Stimulated activated memory B cell treated with anti-CD40 and anti-IgM and Interleukin-4, amounts not matched to agents 10 μg/mL and 1 μg/mL and 100 μg/mL, for 72 hours (primary cell): Measurements from ENCODE around the gene ANKRD55.
"Not testable (repeated sequence)": the region's sequence is repeated elsewhere in the genome, so short reads cannot be mapped to it uniquely, and the experiment has no call there.

Experiments
- ATAC-seq: fragments of 150-1000 bp; cut with Tn5 transposase; 2 replicates; pipeline ENCODE4 v1.10.0; 2021
- H3K27ac Mint-ChIP-seq: one replicate; pipeline ENCODE4 v1.8.0; 2022; ENCODE audit warnings: mild to moderate bottlenecking, mixed read lengths
- H3K27me3 Mint-ChIP-seq: one replicate; pipeline ENCODE4 v1.8.0; 2022; ENCODE audit warnings: mixed read lengths
- H3K36me3 Mint-ChIP-seq: one replicate; pipeline ENCODE4 v1.8.0; 2022; ENCODE audit warnings: mixed read lengths
- H3K4me1 Mint-ChIP-seq: one replicate; pipeline ENCODE4 v1.8.0; 2022; ENCODE audit warnings: mixed read lengths
- H3K4me3 Mint-ChIP-seq: one replicate; pipeline ENCODE4 v1.8.0; 2022; ENCODE audit warnings: mild to moderate bottlenecking, moderate library complexity, mixed read lengths
- H3K9me3 Mint-ChIP-seq: one replicate; pipeline ENCODE4 v1.8.0; 2022; ENCODE audit warnings: mixed read lengths

The ANKRD55 gene

GRCh38 chr5:56175021-56175420 is 58.1 kb downstream of the ANKRD55 start:
- no peak for ATAC-seq
- Mint-ChIP-seq H3K36me3 (no peaks in the 10 kb centered on the region), H3K27ac (no peak overlapping the region), H3K9me3 (no peaks in the 10 kb centered on the region), H3K4me1 (no peaks in the 10 kb centered on the region), H3K4me3 (no peak overlapping the region), H3K27me3 (peaks cover 66% of the 10 kb centered on the region)

- H3K27ac Mint-ChIP-seq: no peak overlapping the region
- H3K4me1 Mint-ChIP-seq: no peaks in the 10 kb centered on the region
- no peak for ATAC-seq
- H3K4me3 Mint-ChIP-seq: no peak overlapping the region
- H3K27me3 Mint-ChIP-seq: peaks cover 65% of the 10 kb centered on the region
- H3K36me3 Mint-ChIP-seq: no peaks in the 10 kb centered on the region
- H3K9me3 Mint-ChIP-seq: no peaks in the 10 kb centered on the region
Measured at GRCh38 chr5:56172241-56172640, 60.9 kb downstream of the ANKRD55 start.

GRCh38 chr5:56170557-56170956 is 62.6 kb downstream of the ANKRD55 start:
- ATAC-seq: no peak
- Mint-ChIP-seq H3K9me3 (no peaks in the 10 kb centered on the region), H3K27ac (no peak overlapping the region), H3K27me3 (peaks cover 65% of the 10 kb centered on the region), H3K4me1 (no peaks in the 10 kb centered on the region), H3K36me3 (no peaks in the 10 kb centered on the region), H3K4me3 (no peak overlapping the region)

- H3K27me3 Mint-ChIP-seq: peaks cover 65% of the 10 kb centered on the region
- no peak for ATAC-seq
- H3K4me3 Mint-ChIP-seq: no peak overlapping the region
- no peak overlapping the region for H3K27ac Mint-ChIP-seq
- H3K36me3 Mint-ChIP-seq: no peaks in the 10 kb centered on the region
- H3K9me3 Mint-ChIP-seq: no peaks in the 10 kb centered on the region
- no peaks in the 10 kb centered on the region for H3K4me1 Mint-ChIP-seq
Measured at GRCh38 chr5:56169949-56170348, 63.2 kb downstream of the ANKRD55 start.

GRCh38 chr5:56169281-56169680 is 63.8 kb downstream of the ANKRD55 start:
- no peak for ATAC-seq
- H3K4me3 Mint-ChIP-seq: no peak overlapping the region
- no peaks in the 10 kb centered on the region for H3K36me3 Mint-ChIP-seq
- H3K27me3 Mint-ChIP-seq: peaks cover 65% of the 10 kb centered on the region
- no peaks in the 10 kb centered on the region for H3K9me3 Mint-ChIP-seq
- H3K4me1 Mint-ChIP-seq: no peaks in the 10 kb centered on the region
- H3K27ac Mint-ChIP-seq: no peak overlapping the region

- Mint-ChIP-seq H3K9me3 (no peaks in the 10 kb centered on the region), H3K36me3 (no peaks in the 10 kb centered on the region), H3K27me3 (peaks cover 65% of the 10 kb centered on the region), H3K4me3 (no peak overlapping the region), H3K27ac (no peak overlapping the region), H3K4me1 (no peaks in the 10 kb centered on the region)
- no peak for ATAC-seq
Measured at GRCh38 chr5:56168066-56168478, 65.1 kb downstream of the ANKRD55 start.

GRCh38 chr5:56167519-56167918 is 65.6 kb downstream of the ANKRD55 start:
- Mint-ChIP-seq H3K4me1 (no peaks in the 10 kb centered on the region), H3K36me3 (no peaks in the 10 kb centered on the region), H3K9me3 (no peaks in the 10 kb centered on the region), H3K4me3 (no peak overlapping the region), H3K27me3 (peaks cover 63% of the 10 kb centered on the region), H3K27ac (no peak overlapping the region)
- ATAC-seq: no peak

- H3K27ac Mint-ChIP-seq: no peak overlapping the region
- H3K4me1 Mint-ChIP-seq: peaks cover 4% of the 10 kb centered on the region
- no peaks in the 10 kb centered on the region for H3K9me3 Mint-ChIP-seq
Measured at GRCh38 chr5:56166671-56167385, 66.3 kb downstream of the ANKRD55 start.

GRCh38 chr5:56164376-56164775 is 68.8 kb downstream of the ANKRD55 start:
- no peak for ATAC-seq
- H3K36me3 Mint-ChIP-seq: no peaks in the 10 kb centered on the region
- H3K27ac Mint-ChIP-seq: no peak overlapping the region
- peaks cover 6% of the 10 kb centered on the region for H3K4me1 Mint-ChIP-seq
- no peaks in the 10 kb centered on the region for H3K9me3 Mint-ChIP-seq
- no peak overlapping the region for H3K4me3 Mint-ChIP-seq
- peaks cover 36% of the 10 kb centered on the region for H3K27me3 Mint-ChIP-seq

More at GRCh38 chr5:56166671-56167385, 66.3 kb downstream of the ANKRD55 start:
- no peak overlapping the region for H3K4me3 Mint-ChIP-seq
- no peaks in the 10 kb centered on the region for H3K36me3 Mint-ChIP-seq
- H3K27me3 Mint-ChIP-seq: peaks cover 59% of the 10 kb centered on the region
- no peak for ATAC-seq

- no peak overlapping the region for H3K27ac Mint-ChIP-seq
- H3K27me3 Mint-ChIP-seq: peaks cover 36% of the 10 kb centered on the region
- no peak overlapping the region for H3K4me3 Mint-ChIP-seq
- H3K9me3 Mint-ChIP-seq: no peaks in the 10 kb centered on the region
- H3K4me1 Mint-ChIP-seq: peaks cover 7% of the 10 kb centered on the region
- H3K36me3 Mint-ChIP-seq: no peaks in the 10 kb centered on the region
- no peak for ATAC-seq
Measured at GRCh38 chr5:56161927-56162326, 71.2 kb downstream of the ANKRD55 start.

- Mint-ChIP-seq H3K27ac (no peak overlapping the region), H3K9me3 (no peaks in the 10 kb centered on the region), H3K4me3 (no peak overlapping the region), H3K36me3 (no peaks in the 10 kb centered on the region), H3K4me1 (peaks cover 12% of the 10 kb centered on the region), H3K27me3 (peaks cover 35% of the 10 kb centered on the region)
- ATAC-seq: no peak
Measured at GRCh38 chr5:56161439-56161823, 71.7 kb downstream of the ANKRD55 start.

- no peak for ATAC-seq
- Mint-ChIP-seq H3K4me1 (peaks cover 17% of the 10 kb centered on the region), H3K9me3 (no peaks in the 10 kb centered on the region), H3K36me3 (no peaks in the 10 kb centered on the region), H3K27me3 (peaks cover 29% of the 10 kb centered on the region), H3K27ac (no peak overlapping the region), H3K4me3 (no peak overlapping the region)
Measured at GRCh38 chr5:56160723-56161438, 72.2 kb downstream of the ANKRD55 start.

GRCh38 chr5:56159521-56159947 is 73.6 kb downstream of the ANKRD55 start:
- H3K27me3 Mint-ChIP-seq: peaks cover 16% of the 10 kb centered on the region

GRCh38 chr5:56158331-56158960 is 74.7 kb downstream of the ANKRD55 start:
- H3K4me1 Mint-ChIP-seq: peaks cover 20% of the 10 kb centered on the region
- H3K9me3 Mint-ChIP-seq: no peaks in the 10 kb centered on the region
- peaks cover 6% of the 10 kb centered on the region for H3K27me3 Mint-ChIP-seq
- ATAC-seq: no peak
- H3K36me3 Mint-ChIP-seq: no peaks in the 10 kb centered on the region
- no peak overlapping the region for H3K27ac Mint-ChIP-seq
- H3K4me3 Mint-ChIP-seq: no peak overlapping the region

More at GRCh38 chr5:56159521-56159947, 73.6 kb downstream of the ANKRD55 start:
- ATAC-seq: no peak
- H3K9me3 Mint-ChIP-seq: no peaks in the 10 kb centered on the region
- H3K36me3 Mint-ChIP-seq: no peaks in the 10 kb centered on the region
- H3K4me1 Mint-ChIP-seq: peaks cover 20% of the 10 kb centered on the region
- no peak overlapping the region for H3K4me3 Mint-ChIP-seq
- H3K27ac Mint-ChIP-seq: no peak overlapping the region

- H3K9me3 Mint-ChIP-seq, H3K27me3 Mint-ChIP-seq, ATAC-seq, H3K36me3 Mint-ChIP-seq, H3K27ac Mint-ChIP-seq, H3K4me3 Mint-ChIP-seq: not testable (repeated sequence)
- peaks cover 20% of the 10 kb centered on the region for H3K4me1 Mint-ChIP-seq
Measured at GRCh38 chr5:56157191-56157621, 75.9 kb downstream of the ANKRD55 start.
